ENCODE data around the gene ADSS2.
"Not testable (repeated sequence)": the region's sequence is repeated elsewhere in the genome, so short reads cannot be mapped to it uniquely, and the experiment has no call there.

The ADSS2 gene

GRCh38 chr1:244451539-244451950 lies at the start of gene ADSS2:
Gene ADSS2 (minus strand): TSS chr1:244451909. CDS start chr1:244451817, 92 bp downstream.
- DNase-seq = peak; percentile 73

GRCh38 chr1:244500515-244500914 lies 48.8 kb upstream of the ADSS2 start:
- not testable (repeated sequence) for DNase-seq

GRCh38 chr1:244499484-244499883 lies 47.8 kb upstream of the ADSS2 start:
- not testable (repeated sequence) for DNase-seq

- DNase-seq = no peak
Measured at GRCh38 chr1:244497805-244498204, 46.1 kb upstream of the ADSS2 start.

- no peak for DNase-seq
Measured at GRCh38 chr1:244496186-244496585, 44.5 kb upstream of the ADSS2 start.

GRCh38 chr1:244494653-244495052 lies 42.9 kb upstream of the ADSS2 start:
- no peak for DNase-seq

GRCh38 chr1:244484971-244485370 lies 33.3 kb upstream of the ADSS2 start:
- not testable (repeated sequence) for DNase-seq

GRCh38 chr1:244473059-244473605 lies 21.4 kb upstream of the ADSS2 start:
- no peak for DNase-seq

GRCh38 chr1:244466724-244467123 lies 15.0 kb upstream of the ADSS2 start:
- no peak for DNase-seq

GRCh38 chr1:244461245-244462071 lies 9.7 kb upstream of the ADSS2 start, which contains the start of gene CATSPERE:
Gene CATSPERE (plus strand): TSS chr1:244461273. CDS start chr1:244461430, 157 bp downstream.
- no peak for DNase-seq

GRCh38 chr1:244460197-244460596 lies 8.5 kb upstream of the ADSS2 start:
- no peak for DNase-seq

- DNase-seq = no peak
Measured at GRCh38 chr1:244458781-244459180, 7.1 kb upstream of the ADSS2 start.

- DNase-seq = no peak
Measured at GRCh38 chr1:244456586-244456985, 4.9 kb upstream of the ADSS2 start.

- DNase-seq = no peak
Measured at GRCh38 chr1:244454412-244454811, 2.7 kb upstream of the ADSS2 start.

GRCh38 chr1:244451951-244452795 lies 464 bp upstream of the ADSS2 start:
- peak; percentile 97 for DNase-seq

- no peak for DNase-seq
Measured at GRCh38 chr1:244450597-244451538, 841 bp downstream of the ADSS2 start.

GRCh38 chr1:244449936-244450508 lies 1.7 kb downstream of the ADSS2 start:
- DNase-seq = no peak

GRCh38 chr1:244448279-244449036 lies 3.3 kb downstream of the ADSS2 start:
- DNase-seq = no peak

GRCh38 chr1:244447552-244447951 lies 4.2 kb downstream of the ADSS2 start:
- no peak for DNase-seq

GRCh38 chr1:244447024-244447423 lies 4.7 kb downstream of the ADSS2 start:
- no peak for DNase-seq

Data from KG1 (cell line).